NT2/D1 (cell line): ENCODE data around the gene BCDIN3D.
"Not testable (repeated sequence)": the region's sequence is repeated elsewhere in the genome, so short reads cannot be mapped to it uniquely, and the experiment has no call there.

Experiments used
- DNase-seq: peaks from one replicate; pipeline ENCODE4 v3.0.0-alpha.2; 2011; ENCODE audit warnings: low read depth, low spot score
- H3K27me3 ChIP-seq: 2 replicates; pipeline ENCODE4 v1.6.0; 2011; ENCODE audit warnings: mild to moderate bottlenecking; ENCODE audit not compliant: insufficient read length, insufficient read depth
- H3K36me3 ChIP-seq: 2 replicates; pipeline ENCODE4 v1.6.1; 2011; ENCODE audit warnings: mild to moderate bottlenecking, low read length, mixed read lengths; ENCODE audit not compliant: insufficient read depth, insufficient read length
- H3K4me1 ChIP-seq: 2 replicates; pipeline ENCODE4 v1.5.1; 2011; ENCODE audit not compliant: insufficient read depth, insufficient read length
- H3K4me3 ChIP-seq: 2 replicates; pipeline ENCODE4 v1.5.1; 2011; ENCODE audit warnings: low read depth; ENCODE audit not compliant: insufficient read length
- H3K9ac ChIP-seq: 2 replicates; pipeline ENCODE4 v1.6.0; 2011; ENCODE audit warnings: low read depth; ENCODE audit not compliant: insufficient read length
- H3K9me3 ChIP-seq: 2 replicates; pipeline ENCODE4 v1.5.1; 2011; ENCODE audit warnings: mild to moderate bottlenecking, low read length; ENCODE audit not compliant: insufficient read depth
- SUZ12 ChIP-seq: IDR thresholded peaks from 2 replicates; pipeline ENCODE4 v1.6.1; 2011; ENCODE audit not compliant: insufficient read length, insufficient read depth; ENCODE audit errors: extremely low read depth
- YY1 ChIP-seq: IDR thresholded peaks from 2 replicates; pipeline ENCODE4 v1.6.1; 2011; ENCODE audit not compliant: insufficient read length, insufficient read depth
- ZNF274 ChIP-seq: IDR thresholded peaks from 2 replicates; pipeline ENCODE4 v1.6.1; 2011; ENCODE audit warnings: mild to moderate bottlenecking, low read depth, low read length

The BCDIN3D gene

DNA sequence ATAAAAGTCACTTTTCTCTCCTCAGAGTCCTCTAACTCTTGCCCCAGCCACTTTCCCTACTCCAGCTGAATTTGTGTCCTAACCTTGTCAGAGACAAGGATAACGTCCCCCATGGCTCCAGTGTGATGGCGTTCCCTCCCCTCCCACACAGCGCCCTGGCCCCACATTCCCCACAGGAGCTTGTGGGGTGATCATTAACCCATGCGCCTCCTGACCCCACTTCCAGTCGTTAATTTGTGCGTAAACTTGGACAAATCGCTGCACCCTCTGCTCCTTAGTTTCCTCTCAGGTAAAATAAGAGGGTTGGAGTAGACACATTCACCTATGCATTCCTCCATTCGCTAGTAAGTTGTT is 22.9 kb upstream of the BCDIN3D start:
- Histone ChIP-seq H3K4me1 (peaks cover 12% of the 10 kb centered on the region), H3K4me3 (no peak overlapping the region), H3K9me3 (no peaks in the 10 kb centered on the region; the same call in 1 of the 2 replicates), H3K36me3 (no peaks in the 10 kb centered on the region), H3K9ac (no peak overlapping the region), H3K27me3 (peaks cover 17% of the 10 kb centered on the region)
- TF ChIP-seq SUZ12 = no peak
- no peak for TF ChIP-seq YY1
- TF ChIP-seq ZNF274 = no peak
- no peak for DNase-seq

- Histone ChIP-seq H3K27me3 (peaks cover 17% of the 10 kb centered on the region), H3K4me1 (peaks cover 12% of the 10 kb centered on the region), H3K36me3 (no peaks in the 10 kb centered on the region), H3K9me3 (no peaks in the 10 kb centered on the region; the same call in 1 of the 2 replicates), H3K9ac (no peak overlapping the region), H3K4me3 (no peak overlapping the region)
- TF ChIP-seq YY1 (no peak), ZNF274 (no peak), SUZ12 (no peak)
- DNase-seq = no peak
Measured at GRCh38 chr12:49865109-49865781, 22.3 kb upstream of the BCDIN3D start.

GRCh38 chr12:49864798-49865090 is 21.8 kb upstream of the BCDIN3D start:
- Histone ChIP-seq H3K9ac (no peak overlapping the region), H3K27me3 (peaks cover 17% of the 10 kb centered on the region), H3K36me3 (no peaks in the 10 kb centered on the region), H3K9me3 (peaks cover 4% of the 10 kb centered on the region; the same call in 1 of the 2 replicates), H3K4me1 (peaks cover 10% of the 10 kb centered on the region), H3K4me3 (no peak overlapping the region)
- DNase-seq = no peak
- TF ChIP-seq ZNF274 (no peak), SUZ12 (no peak), YY1 (no peak)

- Histone ChIP-seq H3K27me3 (peaks cover 17% of the 10 kb centered on the region), H3K4me3 (no peak overlapping the region), H3K9ac (no peak overlapping the region), H3K36me3 (no peaks in the 10 kb centered on the region), H3K9me3 (peaks cover 9% of the 10 kb centered on the region; the same call in 1 of the 2 replicates), H3K4me1 (peaks cover 4% of the 10 kb centered on the region)
- TF ChIP-seq YY1 = no peak
- no peak for TF ChIP-seq SUZ12
- no peak for TF ChIP-seq ZNF274
- no peak for DNase-seq
Measured at GRCh38 chr12:49863946-49864797, 21.3 kb upstream of the BCDIN3D start.

DNA sequence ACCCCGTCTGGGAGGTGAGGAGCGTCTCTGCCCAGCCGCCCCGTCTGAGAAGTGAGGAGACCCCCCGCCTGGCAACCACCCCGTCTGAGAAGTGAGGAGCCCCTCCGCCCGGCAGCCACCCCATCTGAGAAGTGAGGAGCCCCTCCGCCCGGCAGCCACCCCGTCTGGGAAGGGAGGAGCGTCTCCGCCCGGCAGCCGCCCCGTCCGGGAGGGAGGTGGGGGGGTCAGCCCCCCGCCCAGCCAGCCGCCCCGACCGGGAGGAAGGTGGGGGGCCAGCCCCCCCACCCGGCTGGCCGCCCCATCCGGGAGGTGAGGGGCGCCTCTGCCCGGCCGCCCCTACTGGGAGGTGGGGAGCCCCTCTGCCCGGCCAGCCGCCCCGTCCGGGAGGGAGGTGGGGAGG is 18.0 kb upstream of the BCDIN3D start:
- H3K36me3 ChIP-seq, DNase-seq, H3K9me3 ChIP-seq, H3K4me3 ChIP-seq, H3K9ac ChIP-seq, H3K4me1 ChIP-seq: not testable (repeated sequence)
- peaks cover 11% of the 10 kb centered on the region for H3K27me3 ChIP-seq

DNA sequence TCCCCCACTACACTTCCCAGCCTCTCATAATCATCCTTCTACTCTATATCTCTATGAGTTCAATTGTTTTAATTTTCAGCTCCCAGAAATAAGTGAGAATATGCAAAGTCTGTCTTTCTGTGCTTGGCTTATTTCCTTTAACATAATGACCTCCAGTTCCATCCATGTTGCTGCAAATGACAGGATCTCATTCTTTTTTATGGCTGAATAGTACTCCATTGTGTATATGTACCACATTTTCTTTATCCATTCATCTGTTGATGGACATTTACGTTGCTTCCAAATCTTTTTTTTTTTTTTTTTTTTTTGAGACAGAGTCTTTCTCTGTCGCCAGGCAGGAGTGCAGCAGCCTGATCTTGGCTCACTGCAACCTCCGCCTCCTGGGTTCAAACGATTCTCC is 13.0 kb upstream of the BCDIN3D start:
- H3K4me3 ChIP-seq, H3K27me3 ChIP-seq, H3K9me3 ChIP-seq, H3K36me3 ChIP-seq, H3K4me1 ChIP-seq, DNase-seq, H3K9ac ChIP-seq: not testable (repeated sequence)

DNA sequence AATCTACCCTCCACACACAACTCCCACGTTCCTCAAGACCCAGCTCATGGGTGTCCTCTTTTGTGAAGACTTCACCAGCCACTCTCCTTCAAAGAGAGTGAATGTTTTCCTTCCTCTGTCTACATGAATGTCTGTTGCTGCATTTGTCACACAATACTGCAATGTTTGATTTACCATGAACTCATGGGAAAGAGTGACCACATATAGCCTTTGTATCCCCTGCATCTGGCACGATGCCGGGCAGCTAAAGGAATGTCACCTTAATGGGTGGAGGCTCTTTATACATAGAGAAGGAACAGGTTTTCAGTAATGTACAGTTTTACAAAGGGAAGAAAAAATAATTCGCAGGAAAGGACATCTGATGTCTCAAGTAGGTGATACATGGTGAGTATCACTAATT is 12.1 kb upstream of the BCDIN3D start:
- TF ChIP-seq YY1 = no peak
- TF ChIP-seq SUZ12 = no peak
- TF ChIP-seq ZNF274 = no peak
- H3K9ac ChIP-seq = no peak overlapping the region
- H3K9me3 ChIP-seq = peaks cover 7% of the 10 kb centered on the region; the same call in 1 of the 2 replicates
- DNase-seq = no peak
- H3K4me3 ChIP-seq = no peak overlapping the region
- H3K36me3 ChIP-seq = no peaks in the 10 kb centered on the region
- H3K27me3 ChIP-seq = no peaks in the 10 kb centered on the region
- H3K4me1 ChIP-seq = no peaks in the 10 kb centered on the region

- H3K9ac ChIP-seq = no peak overlapping the region
- no peak overlapping the region for H3K4me3 ChIP-seq
- no peaks in the 10 kb centered on the region for H3K9me3 ChIP-seq
- H3K36me3 ChIP-seq = no peaks in the 10 kb centered on the region
- H3K27me3 ChIP-seq = no peaks in the 10 kb centered on the region
- H3K4me1 ChIP-seq = no peaks in the 10 kb centered on the region
- TF ChIP-seq SUZ12 = no peak
- TF ChIP-seq YY1 = no peak
- TF ChIP-seq ZNF274 = no peak
- DNase-seq = no peak
Measured at GRCh38 chr12:49853671-49854070, 10.8 kb upstream of the BCDIN3D start.
